CD14-positive monocyte (primary cell): ENCODE data around the gene FAM83F. TPM values are rescaled to one million over a fixed set of nuclear protein-coding genes. Genes with fewer than 3 reads are reported as not detected.
A peak's percentile ranks its signal among the peaks of the same experiment; 100 is the strongest.

Experiments used
- DNase-seq, 3 donors: peaks; one replicate each; pipeline ENCODE4 v3.0.0-alpha.2; 2011 to 2022
- H2AFZ ChIP-seq: 2 replicates; pipeline ENCODE4 v1.6.0; 2012; ENCODE audit warnings: mild to moderate bottlenecking, low read depth, low read length, inconsistent platforms; ENCODE audit not compliant: insufficient read depth, poor library complexity, severe bottlenecking
- H3K27ac ChIP-seq, 2 donors: 1 replicate in 1 of 2; 2 replicates in 1 of 2; pipeline ENCODE4 v1.5.1; 2012 to 2013; ENCODE audit warnings: low read length in 2 of 2, control low read depth in 1 of 2, inconsistent platforms in 1 of 2, low read depth in 1 of 2, mild to moderate bottlenecking in 1 of 2
- H3K27me3 ChIP-seq, 2 donors: one replicate each; pipeline versions ENCODE4 v1.6.0 to v1.6.1; 2011 to 2013; ENCODE audit warnings: low read length in 2 of 2; ENCODE audit not compliant: control insufficient read depth in 2 of 2, insufficient read depth in 2 of 2
- H3K36me3 ChIP-seq, 2 donors: replicated peaks in 1 of 2; 1 replicate in 1 of 2; 2 replicates in 1 of 2; pipeline versions ENCODE4 v1.5.1 to v1.6.1; 2012 to 2013; ENCODE audit warnings: low read length in 2 of 2, control low read depth in 1 of 2, inconsistent platforms in 1 of 2, mild to moderate bottlenecking in 1 of 2; ENCODE audit not compliant: insufficient read depth in 2 of 2, control insufficient read depth in 1 of 2
- H3K4me1 ChIP-seq, 2 donors: 1 replicate in 1 of 2; 2 replicates in 1 of 2; pipeline versions ENCODE4 v1.5.1 to v1.6.1; 2012 to 2013; ENCODE audit warnings: low read length in 2 of 2, control low read depth in 1 of 2, inconsistent platforms in 1 of 2, mild to moderate bottlenecking in 1 of 2, moderate library complexity in 1 of 2; ENCODE audit not compliant: insufficient read depth in 2 of 2, control insufficient read depth in 1 of 2
- H3K4me2 ChIP-seq: replicated peaks from 2 replicates; pipeline ENCODE3; 2012; ENCODE audit warnings: low read length, moderate library complexity, mild to moderate bottlenecking; ENCODE audit not compliant: poor library complexity, severe bottlenecking; ENCODE audit errors: extremely low read depth
- H3K4me3 ChIP-seq, 3 experiments: fragments of 200-600 bp in 1 of 3; sonication (generic) in 1 of 3; replicated peaks in 1 of 3; 1 replicate in 2 of 3; 2 replicates in 1 of 3; pipeline ENCODE4 v1.5.1; 2011 to 2013; ENCODE audit warnings: low read length in 3 of 3, mild to moderate bottlenecking in 3 of 3, control low read depth in 2 of 3, low read depth in 2 of 3, inconsistent platforms in 1 of 3, moderate library complexity in 1 of 3
- H3K79me2 ChIP-seq: 2 replicates; pipeline ENCODE4 v1.6.0; 2012; ENCODE audit warnings: mild to moderate bottlenecking, control low read depth, inconsistent platforms, low read length, moderate library complexity; ENCODE audit not compliant: insufficient read depth
- H3K9ac ChIP-seq: 2 replicates; pipeline ENCODE4 v1.6.0; 2017; ENCODE audit warnings: low read length, mild to moderate bottlenecking; ENCODE audit not compliant: insufficient read depth, poor library complexity, severe bottlenecking
- H3K9me3 ChIP-seq, 2 donors: replicated peaks in 1 of 2; 1 replicate in 1 of 2; 2 replicates in 1 of 2; pipeline versions ENCODE4 v1.5.1 to v1.6.1; 2012 to 2013; ENCODE audit warnings: low read length in 2 of 2, control low read depth in 1 of 2; ENCODE audit not compliant: control insufficient read depth in 1 of 2, insufficient read depth in 1 of 2
- H4K20me1 ChIP-seq: 2 replicates; pipeline ENCODE4 v1.6.0; 2012; ENCODE audit warnings: mild to moderate bottlenecking, low read length, control low read depth, moderate library complexity; ENCODE audit not compliant: insufficient read depth
- H3K27ac Mint-ChIP-seq, 7 donors: one replicate each; pipeline ENCODE4 v1.8.0; 2020; ENCODE audit warnings: mild to moderate bottlenecking in 7 of 7, mixed read lengths in 7 of 7, moderate library complexity in 6 of 7, inconsistent platforms in 2 of 7
- H3K27me3 Mint-ChIP-seq, 3 donors: one replicate each; pipeline ENCODE4 v1.8.0; 2021 to 2022; ENCODE audit warnings: low read depth in 3 of 3, mild to moderate bottlenecking in 3 of 3, mixed read lengths in 3 of 3, moderate library complexity in 3 of 3, inconsistent platforms in 1 of 3
- H3K36me3 Mint-ChIP-seq, 2 donors: one replicate each; pipeline ENCODE4 v1.8.0; 2020; ENCODE audit warnings: mixed read lengths in 2 of 2, inconsistent platforms in 1 of 2, mild to moderate bottlenecking in 1 of 2
- H3K4me1 Mint-ChIP-seq: one replicate; pipeline ENCODE4 v1.8.0; 2020; ENCODE audit warnings: mild to moderate bottlenecking, mixed read lengths
- H3K4me3 Mint-ChIP-seq, 2 donors: one replicate each; pipeline ENCODE4 v1.8.0; 2020; ENCODE audit warnings: mild to moderate bottlenecking in 2 of 2, mixed read lengths in 2 of 2, moderate library complexity in 1 of 2
- H3K9me3 Mint-ChIP-seq, 7 donors: one replicate each; pipeline ENCODE4 v1.8.0; 2020 to 2022; ENCODE audit warnings: mixed read lengths in 7 of 7, mild to moderate bottlenecking in 6 of 7, moderate library complexity in 6 of 7, inconsistent platforms in 2 of 7
- CTCF ChIP-seq: fragments of 200-600 bp; IDR thresholded peaks from one replicate; pipeline ENCODE4 v1.8.0; 2022; ENCODE audit warnings: antibody characterized with exemption, mild to moderate bottlenecking
- WGBS: methylation state at CpG from one replicate; pipeline ENCODE4 v1.1.5; 2013; ENCODE audit warnings: missing lambda C conversion rate; ENCODE audit not compliant: insufficient coverage; 5-methylcytosine and 5-hydroxymethylcytosine counted together
- intact Hi-C, 2 donors: fragments of 100-400 bp; cut with micrococcal nuclease; formaldehyde crosslinking; loops; one replicate each; pipeline versions ENCODE4 v1.15.0 to v1.15.1; 2023
- polyA plus RNA-seq, 3 donors: library from polyadenylated mRNA; depleted of rRNA in 1 of 3; unstranded in 2 of 3; stranded (reverse) in 1 of 3; fragments of 300-500 nt in 2 of 3; fragments of >200 nt in 1 of 3; fragmentation: Illumina TruSeq in 2 of 3; gene quantifications; 1 replicate in 2 of 3; 2 replicates in 1 of 3; pipeline ENCODE4 v1.2.3, GENCODE V29; 2012 to 2021

FAM83F gene
- polyA plus RNA-seq, 3 donors: 0.01 TPM; not detected in 2

- DNase-seq: no peak
- H3K27ac ChIP-seq: no peak overlapping the region
Observed at GRCh38 chr22:40051322-40051721, 56.6 kb downstream of the FAM83F start.

GRCh38 chr22:40053460-40053859, 58.7 kb downstream of the FAM83F start:
- Histone ChIP-seq H3K9me3 (no peaks in the 10 kb centered on the region), H4K20me1 (peaks cover 100% of the 10 kb centered on the region), H3K9ac (no peak overlapping the region), H3K4me1 (peaks cover 14 to 33% of the 10 kb centered on the region in 2 donors), H3K27ac (no peak overlapping the region), H3K4me3 (no peak overlapping the region), H3K27me3 (no peaks in the 10 kb centered on the region), H3K79me2 (peaks cover 89% of the 10 kb centered on the region), H2AFZ (no peak overlapping the region), H3K4me2 (no peak overlapping the region), H3K36me3 (no peaks in the 10 kb centered on the region)
- no peak overlapping the region for H3K4me3 Mint-ChIP-seq
- H3K9me3 Mint-ChIP-seq: peaks cover 0 to 3% (median 0%) of the 10 kb centered on the region in 7 donors
- intact Hi-C loops: no loop called here
- peaks cover 0 to 5% of the 10 kb centered on the region in 2 donors for H3K36me3 Mint-ChIP-seq
- no peak for DNase-seq
- WGBS: no CpG with 5 or more reads among the region's 1 CpG
- no peaks in the 10 kb centered on the region for H3K27me3 Mint-ChIP-seq
- H3K4me1 Mint-ChIP-seq: peaks cover 50% of the 10 kb centered on the region
- no peak for TF ChIP-seq CTCF
- no peak overlapping the region for H3K27ac Mint-ChIP-seq

More at GRCh38 chr22:40051322-40051721, 56.6 kb downstream of the FAM83F start:
- H3K9ac ChIP-seq: no peak overlapping the region
- H3K9me3 ChIP-seq: no peaks in the 10 kb centered on the region
- H3K4me3 Mint-ChIP-seq: no peak overlapping the region
- peaks cover 0 to 3% (median 0%) of the 10 kb centered on the region in 7 donors for H3K9me3 Mint-ChIP-seq
- peak overlapping the region in 3 of 7 donors; percentile 37 to 61 (median 37) for H3K27ac Mint-ChIP-seq
- peaks cover 0 to 3% (median 2%) of the 10 kb centered on the region in 3 donors for H3K27me3 Mint-ChIP-seq
- 0% methylated on average over 1 of the region's 3 CpGs for WGBS
- TF ChIP-seq CTCF: no peak
- peaks cover 43% of the 10 kb centered on the region for H3K4me1 Mint-ChIP-seq
- H3K36me3 Mint-ChIP-seq: peaks cover 0 to 3% of the 10 kb centered on the region in 2 donors
- intact Hi-C loops: no loop called here
- peaks cover 99% of the 10 kb centered on the region for H4K20me1 ChIP-seq
- H3K4me1 ChIP-seq: peaks cover 12 to 29% of the 10 kb centered on the region in 2 donors
- no peak overlapping the region for H3K4me3 ChIP-seq
- H3K4me2 ChIP-seq: no peak overlapping the region
- peaks cover 94% of the 10 kb centered on the region for H3K79me2 ChIP-seq
- H3K36me3 ChIP-seq: no peaks in the 10 kb centered on the region
- no peaks in the 10 kb centered on the region for H3K27me3 ChIP-seq
- no peak overlapping the region for H2AFZ ChIP-seq
